ENCODE data around the gene FRMPD3. TPM values are rescaled to one million over a fixed set of nuclear protein-coding genes. Genes with fewer than 3 reads are reported as not detected.

Gene FRMPD3
- total RNA-seq (2021; fragmentation: NEBNext Ultra II Directional; extraction: Animal tissue kit (Norgen Biotek cat#: 25700)) (0.56 and 0.61 TPM in 2 replicates), polyA plus RNA-seq (2011; rRNA removed) (0.38 and 0.64 TPM in 2 replicates), polyA minus RNA-seq (2011; rRNA and poly(A)+ RNA removed) (0.49 and 0.79 TPM in 2 replicates)
- 0.37 TPM for polyA plus RNA-seq (2011; cell fraction: cytosol; rRNA removed)
- polyA plus RNA-seq (2011; cell fraction: nucleus; rRNA removed), result 1.1 TPM
- polyA plus RNA-seq (2012, experiment 1 of 2), result 0.32 to 0.57 TPM (median 0.44 TPM) in 4 replicates
- 0.25 TPM for polyA plus RNA-seq (2012, experiment 2 of 2)
- polyA plus RNA-seq (2013, experiment 1 of 2), result 0.39 TPM
- 0.37 TPM for polyA plus RNA-seq (2013, experiment 2 of 2)
- 0.29 TPM for polyA minus RNA-seq (2011; cell fraction: cytosol; rRNA and poly(A)+ RNA removed)
- polyA minus RNA-seq (2011; cell fraction: nucleus; rRNA and poly(A)+ RNA removed), result 0.90 TPM
- long read RNA-seq, experiment 1, result 0 reads
- long read RNA-seq, experiment 2, result 0 reads

DNA sequence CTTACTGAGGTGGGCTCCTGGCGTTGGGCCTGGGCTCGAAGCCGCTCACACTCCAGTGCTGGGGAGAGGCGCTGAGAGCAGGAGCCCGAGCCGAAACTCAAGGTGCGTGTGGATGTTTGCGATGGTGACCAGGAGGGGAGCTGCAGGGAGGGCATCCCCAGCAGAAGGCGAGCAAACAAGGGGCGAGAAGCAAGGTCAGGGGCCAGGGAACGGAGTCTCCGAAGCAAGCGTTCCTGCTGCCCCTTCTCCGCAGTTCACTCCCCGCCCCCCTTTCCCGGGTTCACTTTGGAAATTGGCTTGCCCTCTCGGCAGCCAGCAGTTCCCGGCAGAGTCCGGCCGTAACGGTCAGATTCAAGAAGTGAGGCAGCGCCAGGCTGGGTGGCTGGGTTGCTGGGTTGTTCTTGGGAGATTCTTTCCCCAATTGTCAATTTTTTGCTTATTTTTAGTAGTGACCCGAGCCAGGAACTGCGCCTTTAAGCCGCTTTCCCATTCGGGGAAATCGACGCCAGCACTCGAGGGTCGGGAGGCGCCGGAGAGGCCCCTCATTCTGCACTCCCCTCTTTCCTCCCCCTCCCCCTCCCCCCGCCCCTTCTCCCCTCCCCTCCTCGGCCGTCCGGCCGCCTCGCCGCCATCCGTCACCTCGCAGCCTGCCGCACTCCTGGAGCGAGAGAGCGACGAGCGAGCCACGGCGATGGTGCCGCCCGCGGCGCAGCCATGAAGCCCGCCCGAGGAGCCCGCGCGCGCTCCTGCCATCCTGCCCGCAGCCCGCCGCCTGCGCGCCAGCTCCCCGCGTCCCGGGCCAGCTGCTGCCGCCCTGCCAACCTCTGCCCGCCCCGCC lies at the start of gene FRMPD3:
FRMPD3 (plus strand) TSS at position 655 of the 838 bp plus-strand sequence. CDS start 76,937 bp downstream, outside the sequence.
- Histone ChIP-seq H3K79me1 (ENCODE audit: low read depth, low read length) (no peaks in the 10 kb centered on the region), H4K91ac (replicated peaks; ENCODE audit: insufficient read length, low read length) (no peak within 1 kb of the TSS), H3K4me3 (ENCODE audit: extremely low read depth in 1 of 4, insufficient read depth in 2 of 4, low read depth in 3 of 4, low read length in 4 of 4) (peak within 1 kb of the TSS; percentile 50 to 75 (median 52)), H3K56ac (replicated peaks; ENCODE audit: insufficient read length, low read depth, low read length) (no peak within 1 kb of the TSS), H3K27me3 (replicated peaks in 1 of 4; ENCODE audit: control insufficient read depth in 3 of 4, extremely low read depth in 1 of 4, insufficient read depth in 3 of 4, low read length in 3 of 4) (peaks cover 0 to 21% (median 9%) of the 10 kb centered on the region in 4 experiments; a peak in 6 of 7 replicates), H2BK120ac (replicated peaks; ENCODE audit: low read depth, low read length) (no peak within 1 kb of the TSS), H2BK12ac (ENCODE audit: low read depth, low read length) (no peak within 1 kb of the TSS), H3K14ac (ENCODE audit: insufficient read length) (no peak within 1 kb of the TSS), H3K4me1 (replicated peaks in 1 of 4; ENCODE audit: control insufficient read depth in 3 of 4, insufficient read depth in 4 of 4, low read length in 3 of 4) (peaks cover 3 to 23% (median 13%) of the 10 kb centered on the region in 4 experiments), H3K4me2 (ENCODE audit: insufficient read depth in 1 of 2, low read depth in 2 of 2, low read length in 2 of 2) (peak within 1 kb of the TSS; percentile 83 to 98), H2AK5ac (ENCODE audit: low read depth, low read length) (no peak within 1 kb of the TSS), H3K36me3 (ENCODE audit: control insufficient read depth in 2 of 4, insufficient read depth in 4 of 4, low read length in 3 of 4) (no peaks in the 10 kb centered on the region), H3K23me2 (ENCODE audit: low read depth, low read length) (peaks cover 16% of the 10 kb centered on the region; the same call in 1 of the 2 replicates), H2AFZ (ENCODE audit: low read length) (no peak within 1 kb of the TSS; the same call in 1 of the 2 replicates), H3K23ac (ENCODE audit: insufficient read length) (no peak within 1 kb of the TSS), H4K8ac (ENCODE audit: extremely low read depth, insufficient read depth, low read length) (no peak within 1 kb of the TSS; the same call in 1 of the 2 replicates), H3K9ac (replicated peaks in 1 of 4; ENCODE audit: extremely low read depth in 1 of 4, low read depth in 3 of 4, low read length in 3 of 4) (0 out of 7 replicates have a peak within 1 kb of the TSS, but pooled peaks of 1 of the 4 experiments have one; percentile 32), H3K9me3 (ENCODE audit: insufficient read depth in 2 of 2, low read depth in 1 of 2, low read length in 1 of 2) (no peaks in the 10 kb centered on the region), H2BK15ac (ENCODE audit: low read length) (no peak within 1 kb of the TSS), H4K20me1 (replicated peaks in 1 of 2; ENCODE audit: control insufficient read depth in 1 of 2, insufficient read depth in 2 of 2, low read length in 2 of 2) (no peaks in the 10 kb centered on the region), H3K4ac (replicated peaks; ENCODE audit: insufficient read length, low read depth, low read length) (no peak within 1 kb of the TSS), H2BK20ac (ENCODE audit: low read length) (no peak within 1 kb of the TSS), H4K5ac (ENCODE audit: insufficient read length, low read depth, low read length) (no peak within 1 kb of the TSS), H3K27ac (ENCODE audit: low read depth, low read length) (no peak within 1 kb of the TSS), H3K79me2 (ENCODE audit: control insufficient read depth in 1 of 2, insufficient read depth in 2 of 2, low read length in 2 of 2) (no peaks in the 10 kb centered on the region), H3K18ac (ENCODE audit: extremely low read depth, low read length) (no peak within 1 kb of the TSS; the same call in 1 of the 2 replicates), H2BK5ac (ENCODE audit: low read depth, low read length) (no peak within 1 kb of the TSS)
- CTCF ChIA-PET (ENCODE audit: partially characterized antibody), result interaction anchor here (1.0 to 1.6 kb wide), 7 partner anchors 10 to 430 kb away, joined by 3 to 4 read pairs (median 3); no protein-coding TSS in a partner anchor
- no peak for FAIRE-seq
- DNase-seq (ENCODE audit: low read depth in 1 of 2, low spot score in 2 of 2), result peak in 1 of 2 experiments; percentile 55
- 3% methylated on average over 14 of the region's 69 CpGs; no CpG with 5 or more reads in 1 of the 2 experiments for WGBS, 2 experiments (ENCODE audit: extremely low coverage in 1 of 2, insufficient coverage in 1 of 2, insufficient read length in 1 of 2, insufficient replicate concordance in 2 of 2, low coverage in 1 of 2, low lambda C conversion rate in 2 of 2, missing lambda C conversion rate in 1 of 2)
- POLR2A ChIA-PET (ENCODE audit: partially characterized antibody), result no interaction called here
- TF ChIP-seq NANOG (IDR thresholded peaks at IDR 0.05; ENCODE audit: insufficient read depth, low read depth, low read length, poor library complexity, severe bottlenecking), result no peak
- TF ChIP-seq JUN (IDR thresholded peaks at IDR 0.05; ENCODE audit: low read depth, low read length), result no peak
- TF ChIP-seq POLR2A (IDR thresholded peaks at IDR 0.05; ENCODE audit: control extremely low read depth in 1 of 2, low read depth in 2 of 2, low read length in 2 of 2), result no peak
- TF ChIP-seq SAP30 (IDR thresholded peaks at IDR 0.05; ENCODE audit: insufficient read depth, insufficient replicate concordance, low read length), result no peak
- no peak for TF ChIP-seq TCF12 (IDR thresholded peaks at IDR 0.05; ENCODE audit: low read depth, low read length)
- peak; percentile 8 to 39 (median 27); a peak in 2 of 4 replicates for TF ChIP-seq CTCF (IDR thresholded peaks at IDR 0.05; ENCODE audit: control extremely low read depth in 1 of 3, insufficient read depth in 1 of 3, low read depth in 1 of 3, low read length in 3 of 3)
